ENCODE measurements around the gene RELN. TPM values are rescaled to one million over a fixed set of nuclear protein-coding genes. Genes with fewer than 3 reads are reported as not detected.

The RELN gene
- total RNA-seq, 1 donor from 2014 or later = 1.5 TPM

- no peak for DNase-seq (ENCODE audit: low spot score)
Measured at GRCh38 chr7:103686763-103687162, 302.7 kb downstream of the RELN start.

DNA sequence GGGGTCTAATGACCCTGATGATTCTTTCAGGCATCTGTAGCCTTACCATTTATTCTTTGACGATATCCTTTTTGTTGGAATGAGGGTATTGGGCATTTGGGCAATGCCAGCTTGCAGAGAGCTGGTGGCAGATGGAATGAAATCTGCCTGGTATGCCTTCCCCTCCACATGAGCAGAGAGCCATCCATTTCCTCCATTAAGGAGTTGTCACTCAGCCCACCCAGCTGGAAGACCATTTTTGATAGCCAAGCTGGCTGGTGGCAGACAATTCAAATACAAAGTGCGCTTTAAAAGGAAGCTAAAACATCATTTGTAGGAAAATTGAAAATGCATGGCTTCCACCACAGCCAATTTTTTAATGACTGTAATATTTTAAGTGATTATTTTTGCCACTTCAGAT lies 303.4 kb downstream of the RELN start:
- no peak for DNase-seq (ENCODE audit: low spot score)

DNA sequence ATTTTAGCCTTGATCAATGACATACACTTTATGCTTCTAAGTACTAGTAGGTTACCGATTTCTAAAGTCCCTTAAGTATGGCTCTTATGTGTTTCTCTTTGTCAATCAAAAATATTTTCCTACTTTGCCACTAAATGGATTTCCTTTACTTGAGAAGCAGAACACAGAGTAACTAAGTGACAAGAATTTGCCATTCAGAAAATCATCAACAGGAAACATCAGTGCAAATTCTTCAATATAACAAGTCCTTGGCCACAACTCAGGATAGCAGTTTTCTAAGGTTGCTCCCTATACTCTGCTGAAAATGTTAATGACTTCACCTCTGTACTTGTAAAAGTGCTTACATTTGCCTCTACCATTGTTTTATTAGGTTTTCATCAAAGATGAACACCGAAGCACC lies 303.8 kb downstream of the RELN start:
- DNase-seq (ENCODE audit: low spot score) = no peak

DNA sequence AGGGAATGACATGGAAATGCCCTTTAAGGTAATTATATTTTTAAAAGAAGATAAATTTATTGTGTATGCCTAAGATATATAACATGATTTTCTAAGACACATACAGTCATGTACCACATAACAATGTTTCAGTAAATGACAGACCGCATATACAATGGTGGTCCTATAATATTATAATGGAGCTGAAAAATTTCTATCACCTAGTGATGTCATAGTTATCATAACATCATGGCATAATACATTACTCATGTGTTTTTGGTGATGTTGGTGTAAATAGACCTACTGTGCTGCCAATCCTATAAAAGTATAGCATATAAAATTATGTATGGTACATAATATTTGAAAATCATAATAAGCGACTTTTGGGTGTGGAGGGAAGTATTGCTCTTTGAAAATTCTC lies 306.1 kb downstream of the RELN start:
- no peak for DNase-seq (ENCODE audit: low spot score)

DNA sequence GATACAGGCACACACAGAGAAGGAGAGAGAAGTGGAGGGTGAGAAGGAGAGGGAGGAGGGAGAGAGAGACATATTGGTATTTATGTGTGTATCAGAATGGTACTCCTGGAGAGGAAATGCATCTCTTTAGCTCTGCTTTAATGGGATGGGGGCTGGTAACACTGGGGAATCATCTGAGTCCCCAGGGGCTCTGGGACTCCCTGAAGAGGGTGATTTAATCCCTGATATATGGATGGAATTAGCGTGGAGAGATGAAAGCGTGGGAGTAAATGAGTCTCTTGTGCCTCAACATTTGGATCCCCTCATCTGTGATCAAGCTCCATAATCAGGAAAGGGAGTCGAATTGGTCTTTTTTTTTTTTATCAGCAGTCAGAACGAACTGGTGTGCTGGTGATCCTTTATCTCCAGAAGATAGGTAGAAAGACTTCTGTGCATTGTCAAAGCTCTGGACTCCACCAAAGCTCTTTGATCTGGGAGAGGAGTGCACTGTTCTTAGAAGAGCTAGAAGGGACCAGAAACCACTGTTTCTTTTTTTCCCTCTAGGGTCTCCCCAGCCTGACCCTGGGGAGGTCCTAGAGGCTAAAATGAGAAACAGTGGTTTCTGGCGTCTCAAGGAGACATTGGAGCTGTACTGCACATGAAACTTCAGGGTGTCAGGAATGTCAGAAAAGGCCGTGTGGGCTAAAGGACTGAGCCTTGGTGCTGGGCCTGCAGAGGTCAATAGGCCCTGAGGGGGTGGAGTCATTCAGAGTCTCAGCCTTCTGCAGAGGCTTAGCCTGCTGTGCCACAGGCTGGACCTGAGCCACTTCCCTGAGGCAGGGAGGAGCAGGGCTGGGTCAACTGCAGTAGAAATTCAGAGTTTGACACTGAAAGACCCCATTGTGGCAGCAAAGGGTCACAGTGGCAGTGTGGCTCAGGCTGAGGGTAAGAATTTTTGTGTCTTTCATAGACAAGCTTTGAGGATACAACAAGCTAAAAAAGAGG lies 309.0 kb downstream of the RELN start:
- no peak for DNase-seq (ENCODE audit: low spot score)

- DNase-seq (ENCODE audit: low spot score) = no peak
Measured at GRCh38 chr7:103679151-103680132, 310.0 kb downstream of the RELN start.

- no peak for DNase-seq (ENCODE audit: low spot score)
Measured at GRCh38 chr7:103668279-103668941, 321.0 kb downstream of the RELN start.

DNA sequence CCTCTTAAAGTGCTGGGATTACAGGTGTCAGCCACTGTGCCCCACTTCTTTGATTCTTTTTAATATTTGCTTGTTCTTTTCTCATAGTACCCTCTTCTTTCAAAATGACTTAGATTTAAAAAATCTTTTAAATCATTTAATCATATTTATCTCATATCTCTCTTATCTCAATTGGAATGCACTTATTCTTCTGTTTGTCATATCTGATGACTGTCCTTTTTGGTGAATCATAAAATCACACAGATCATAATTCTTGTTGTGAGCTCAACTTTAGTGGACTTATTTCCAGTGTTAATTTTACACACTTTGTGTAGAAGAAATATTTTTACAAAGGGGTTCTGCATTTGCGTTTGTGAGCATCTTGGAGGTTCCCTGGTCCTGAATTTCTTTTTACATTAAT lies 323.1 kb downstream of the RELN start:
- no peak for DNase-seq (ENCODE audit: low spot score)

DNA sequence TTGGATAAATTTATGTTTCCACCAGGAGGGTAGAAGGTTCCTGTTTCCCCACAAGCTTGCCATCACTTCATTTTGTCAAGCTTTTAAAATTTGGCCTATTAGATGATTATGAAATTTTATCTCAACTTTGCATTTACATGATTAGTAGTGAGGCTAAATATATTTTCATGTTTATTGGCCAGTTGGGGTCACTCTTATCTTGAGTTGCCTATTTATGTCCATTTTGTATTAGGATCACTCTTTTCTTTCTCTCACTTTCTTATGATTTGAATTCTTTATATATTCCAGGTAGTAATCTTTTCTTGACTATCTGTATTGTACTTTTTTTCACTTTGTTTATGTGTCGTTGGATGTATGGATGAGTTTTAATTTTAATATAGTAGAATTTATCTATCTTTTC lies 324.9 kb downstream of the RELN start:
- no peak for DNase-seq (ENCODE audit: low spot score)

GRCh38 chr7:103660455-103661371 lies 328.7 kb downstream of the RELN start:
- no peak for DNase-seq (ENCODE audit: low spot score)

DNA sequence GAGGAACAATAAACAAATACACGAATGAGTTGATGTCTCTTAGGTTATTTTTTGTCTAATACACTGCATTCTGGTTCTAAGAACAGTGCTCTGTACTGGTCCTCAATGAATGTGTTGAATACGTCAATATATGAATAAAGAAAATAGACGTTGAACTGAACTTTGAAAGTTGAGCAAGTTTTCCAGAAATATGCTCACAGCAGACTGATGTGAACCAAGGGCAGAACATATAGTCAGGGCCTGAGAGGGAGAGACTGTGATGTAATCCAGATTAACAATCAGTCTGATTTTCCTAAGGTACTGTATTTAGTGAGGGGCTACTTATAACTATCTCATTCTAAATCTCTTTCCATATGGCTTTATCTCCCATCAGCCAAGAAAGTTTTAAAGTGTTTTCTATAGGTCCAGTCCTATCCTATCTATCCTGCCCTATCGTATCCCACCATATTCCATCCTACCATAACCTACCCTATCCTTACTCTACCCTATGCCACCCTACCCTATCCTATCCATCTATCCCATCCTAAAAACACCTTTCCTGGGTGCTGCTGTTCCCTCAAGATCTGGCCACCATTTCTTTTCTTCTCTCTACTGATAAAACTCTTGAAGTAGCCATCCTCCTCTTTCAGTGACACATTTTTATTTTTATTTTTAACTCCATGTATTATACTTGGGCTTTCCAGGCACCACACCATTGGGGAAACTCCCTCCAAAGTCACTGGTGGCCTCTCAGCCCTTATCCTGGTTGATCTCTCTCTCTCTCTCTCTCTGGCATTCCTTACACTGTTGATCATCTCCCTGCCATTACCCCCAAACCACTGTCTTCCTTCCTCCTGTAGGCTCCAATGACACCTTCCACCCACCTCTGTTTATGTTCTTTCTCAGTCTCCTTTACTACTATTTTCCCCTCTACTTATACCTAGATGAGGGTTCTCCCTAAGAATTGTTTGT lies 331.1 kb downstream of the RELN start:
- DNase-seq (ENCODE audit: low spot score) = no peak

GRCh38 chr7:103657474-103657894 lies 332.0 kb downstream of the RELN start:
- no peak for DNase-seq (ENCODE audit: low spot score)

- DNase-seq (ENCODE audit: low spot score) = no peak
Measured at GRCh38 chr7:103656221-103656620, 333.2 kb downstream of the RELN start.

DNA sequence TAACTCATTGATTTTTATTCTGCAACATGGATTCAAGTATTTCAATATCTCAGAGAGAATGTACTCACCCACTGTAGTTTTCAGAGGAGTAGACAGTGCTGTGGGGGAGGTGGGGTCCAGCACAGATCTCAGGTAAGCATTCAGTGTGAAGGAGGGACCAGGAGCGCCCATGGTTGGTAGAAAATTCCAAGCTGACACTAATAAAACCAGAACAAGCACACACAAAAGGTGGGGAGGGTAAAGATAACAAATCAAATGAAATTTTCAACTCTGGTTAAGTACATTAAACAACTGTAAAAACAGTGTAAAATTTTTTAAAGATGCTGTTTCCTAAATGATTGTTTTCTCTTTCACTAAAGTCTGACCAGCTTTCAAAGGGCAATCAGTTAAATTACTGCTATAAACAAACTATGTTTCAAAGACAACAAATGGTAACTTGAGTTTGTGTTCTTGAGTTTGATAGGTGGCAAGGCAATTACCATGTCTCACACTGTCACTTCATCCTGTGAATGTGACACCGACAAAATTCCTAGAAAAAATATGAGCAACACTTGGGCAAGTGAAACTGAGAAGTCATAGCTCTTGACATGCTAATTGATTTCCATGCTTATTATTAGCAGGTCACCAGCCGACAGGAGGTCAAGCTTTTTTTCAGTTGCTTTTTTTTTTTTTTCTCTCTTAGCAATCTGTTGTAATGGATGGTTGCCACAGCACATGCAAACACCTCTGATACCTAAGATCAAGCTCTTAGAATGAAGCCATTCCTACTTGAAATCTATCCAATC lies 337.7 kb downstream of the RELN start:
- DNase-seq (ENCODE audit: low spot score) = no peak

- no peak for DNase-seq (ENCODE audit: low spot score)
Measured at GRCh38 chr7:103649052-103649451, 340.4 kb downstream of the RELN start.

- no peak for DNase-seq (ENCODE audit: low spot score)
Measured at GRCh38 chr7:103648135-103648534, 341.3 kb downstream of the RELN start.

GRCh38 chr7:103644319-103644718 lies 345.1 kb downstream of the RELN start:
- no peak for DNase-seq (ENCODE audit: low spot score)

DNA sequence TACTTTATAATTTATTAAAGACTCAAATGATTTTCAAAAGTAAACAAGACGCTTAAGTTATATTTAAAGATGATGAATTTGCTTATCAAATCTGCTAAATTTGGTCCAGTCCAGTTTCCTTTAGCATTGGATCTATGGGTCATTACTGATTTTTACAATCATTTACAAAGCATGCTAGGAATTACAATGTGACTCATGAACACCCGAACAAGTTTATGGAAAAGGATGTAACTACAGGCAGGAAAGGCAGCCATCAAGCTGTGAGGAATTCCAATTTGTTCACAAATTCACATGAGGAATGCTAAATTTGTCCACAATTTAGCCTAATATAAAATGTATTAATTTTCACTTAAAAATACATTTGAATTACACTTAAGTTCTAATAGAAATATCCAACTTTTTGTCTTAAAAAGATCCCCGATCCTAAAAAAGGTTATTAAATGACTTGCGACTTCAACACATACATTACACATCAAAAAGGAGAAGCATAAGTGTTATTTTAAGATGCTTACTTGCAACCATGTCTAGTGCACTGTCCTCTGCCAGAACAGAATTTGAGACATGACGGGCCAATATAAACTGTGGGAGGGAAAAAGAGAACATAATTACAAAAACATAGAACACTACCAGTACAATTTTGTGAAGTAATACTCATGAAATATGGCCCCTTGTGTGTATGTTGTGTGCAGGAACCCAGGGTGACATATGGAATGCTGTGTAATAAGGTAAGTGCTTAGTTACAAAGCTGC lies 349.3 kb downstream of the RELN start:
- no peak for DNase-seq (ENCODE audit: low spot score)

Data from ureter (tissue), 1 donor.